MG63 (cell line): ENCODE results near the gene CARD19. TPM values are rescaled to one million over a fixed set of nuclear protein-coding genes. Genes with fewer than 3 reads are reported as not detected.

Experiments used
- DNase-seq: peaks from one replicate; pipeline ENCODE4 v3.0.0-alpha.2; 2020
- H3K27me3 ChIP-seq: fragments of 250-450 bp; sonication (Bioruptor Pico); 2 replicates; pipeline ENCODE4 v1.5.1; 2020; ENCODE audit warnings: mild to moderate bottlenecking, moderate library complexity
- H3K36me3 ChIP-seq: fragments of 250-450 bp; sonication (Bioruptor Pico); 2 replicates; pipeline ENCODE4 v1.5.1; 2020; ENCODE audit warnings: mild to moderate bottlenecking, moderate library complexity
- H3K4me3 ChIP-seq: fragments of 250-450 bp; sonication (Bioruptor Pico); 2 replicates; pipeline ENCODE4 v1.5.1; 2020; ENCODE audit warnings: mild to moderate bottlenecking, moderate library complexity
- H3K9me3 ChIP-seq: fragments of 250-450 bp; sonication (Bioruptor Pico); 2 replicates; pipeline ENCODE4 v1.5.1; 2020; ENCODE audit warnings: mild to moderate bottlenecking, moderate library complexity
- total RNA-seq: library from RNA; depleted of rRNA; stranded (reverse); fragments of >200 nt; shearing (Covaris generic); gene quantifications from 2 replicates; pipeline ENCODE4 v1.2.3, GENCODE V29; 2014; ENCODE audit warnings: low replicate concordance; rRNA removed

CARD19 gene
- total RNA-seq, 1 experiment from 2014 or later, result 103 TPM

DNA sequence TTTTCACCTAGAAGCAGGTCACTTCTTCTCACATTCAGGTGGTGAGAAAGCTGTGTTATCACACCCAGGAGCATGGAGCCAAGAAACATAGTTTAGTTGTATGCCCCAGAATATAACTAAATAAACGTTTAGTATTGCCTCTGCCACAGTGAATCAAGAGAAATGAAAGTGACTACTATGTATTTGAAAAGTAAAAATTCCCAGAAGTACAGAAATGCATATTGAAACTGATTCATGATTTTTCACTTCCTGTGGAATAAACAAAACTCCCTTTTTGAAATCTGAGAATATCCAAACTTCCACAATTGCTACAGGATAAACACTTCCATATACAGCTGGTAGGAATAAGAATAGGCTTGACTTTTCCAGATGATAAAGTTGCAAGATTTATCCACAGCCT lies 53.3 kb downstream of the CARD19 start:
- DNase-seq, result no peak
- H3K9me3 ChIP-seq, result peaks cover 3% of the 10 kb centered on the region
- no peaks in the 10 kb centered on the region for H3K36me3 ChIP-seq
- H3K4me3 ChIP-seq, result no peak overlapping the region
- no peaks in the 10 kb centered on the region for H3K27me3 ChIP-seq

DNA sequence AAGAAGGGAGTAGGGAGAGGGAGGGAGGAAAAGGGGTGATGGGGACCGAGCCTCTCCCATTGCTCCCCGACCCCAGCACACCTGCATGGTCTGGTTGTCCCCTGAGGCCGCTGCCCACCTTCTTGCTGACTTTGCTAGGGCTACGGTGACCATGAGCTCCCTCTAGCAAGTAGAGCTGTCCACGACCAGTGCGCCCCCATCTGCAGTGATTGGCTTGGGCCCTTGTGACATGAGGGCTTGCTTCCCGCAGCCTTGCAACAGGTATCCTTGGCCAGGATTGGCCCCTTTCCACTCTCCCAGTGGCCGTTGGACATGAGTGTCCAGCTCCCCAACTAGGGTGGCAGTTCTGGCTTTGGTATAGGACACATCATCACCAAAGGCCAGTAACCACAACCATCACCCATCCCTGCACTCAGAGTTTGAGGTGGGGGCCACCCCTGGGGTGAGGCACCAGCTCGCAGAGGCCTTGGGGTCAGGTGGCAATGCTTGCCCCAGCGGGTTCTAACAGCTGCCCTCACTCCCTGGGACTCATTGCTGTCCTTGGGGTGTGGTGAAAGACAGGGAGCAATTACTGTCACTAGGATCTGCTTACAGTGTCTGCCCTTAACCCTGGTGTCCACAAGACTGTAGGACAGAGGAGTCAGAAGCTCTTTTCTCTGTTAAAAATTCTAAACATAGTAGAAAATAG lies 55.2 kb downstream of the CARD19 start:
- Histone ChIP-seq H3K27me3 (no peaks in the 10 kb centered on the region), H3K36me3 (no peaks in the 10 kb centered on the region), H3K9me3 (peaks cover 3% of the 10 kb centered on the region), H3K4me3 (no peak overlapping the region)
- DNase-seq, result no peak

DNA sequence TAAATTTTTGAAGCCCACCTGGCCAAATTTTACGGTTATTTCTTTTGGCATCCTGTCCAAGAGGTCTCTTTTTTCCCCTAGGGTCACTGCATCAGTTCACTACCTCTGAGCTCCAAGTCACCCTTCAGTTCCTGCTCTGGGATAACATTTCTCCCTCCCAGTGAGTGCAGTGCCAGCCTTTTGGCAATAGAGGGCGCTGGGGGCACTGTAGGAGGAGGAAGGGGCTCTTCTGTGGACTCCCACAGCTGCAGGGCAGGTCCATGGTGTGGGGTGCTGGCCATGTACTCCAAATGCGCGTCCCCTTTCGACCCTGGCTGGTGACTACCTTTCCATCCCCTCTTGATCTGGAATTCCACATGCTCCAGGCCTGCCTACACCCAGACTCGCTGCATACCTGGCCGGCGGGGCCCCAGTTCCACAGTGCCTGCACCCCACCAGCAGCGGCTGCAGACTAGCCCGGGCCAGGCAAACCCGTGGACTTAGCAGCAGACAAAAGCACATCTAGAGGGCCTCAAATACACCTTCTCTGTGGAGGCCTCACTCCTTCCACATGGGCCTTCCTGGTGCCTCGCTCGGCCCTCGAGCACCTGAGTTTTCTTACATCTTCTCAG lies 58.4 kb downstream of the CARD19 start:
- H3K9me3 ChIP-seq, result no peaks in the 10 kb centered on the region
- no peak overlapping the region for H3K4me3 ChIP-seq
- peak; percentile 22 for DNase-seq

DNA sequence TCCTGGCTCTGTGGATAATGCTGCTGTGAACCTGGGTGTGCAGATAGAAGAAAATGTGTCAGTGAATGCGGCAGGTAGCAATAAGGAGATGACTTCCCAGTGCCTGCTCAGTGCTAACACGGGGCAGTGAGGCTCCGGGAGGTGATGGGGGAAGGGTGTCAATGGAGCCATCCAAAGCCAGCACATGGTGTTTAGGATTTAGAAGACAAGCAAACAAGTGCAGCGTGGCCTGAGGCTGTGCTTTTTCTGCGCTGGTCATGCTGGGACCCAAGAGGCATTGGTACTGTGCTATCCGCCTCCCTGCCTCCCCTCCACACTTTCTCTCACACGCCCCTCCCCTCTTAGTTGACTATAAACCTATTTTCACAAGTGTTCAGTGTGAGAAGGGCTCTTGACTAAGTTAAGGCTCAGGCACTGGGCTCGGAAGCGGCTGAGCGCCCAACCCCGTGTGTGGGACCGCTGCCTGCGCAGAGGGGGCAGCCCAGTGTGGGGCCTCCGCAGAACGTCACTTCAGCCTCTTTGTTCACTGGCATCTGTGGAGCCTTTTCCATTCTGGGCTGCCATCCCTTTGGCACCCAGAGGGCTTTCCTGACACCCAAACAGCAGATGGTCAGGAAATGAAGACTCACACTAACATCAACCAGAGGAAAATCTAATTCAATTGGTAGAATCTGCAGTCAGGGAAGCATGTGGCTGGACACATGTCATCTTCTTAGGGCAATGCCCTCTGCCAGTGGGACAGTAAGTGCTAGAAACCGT lies 59.9 kb downstream of the CARD19 start:
- H3K4me3 ChIP-seq, result no peak overlapping the region
- no peak for DNase-seq
- H3K9me3 ChIP-seq, result no peaks in the 10 kb centered on the region
- H3K27me3 ChIP-seq, result no peaks in the 10 kb centered on the region
- no peaks in the 10 kb centered on the region for H3K36me3 ChIP-seq

More for the DNA sequence above, 58.4 kb downstream of the CARD19 start:
- Histone ChIP-seq H3K36me3 (no peaks in the 10 kb centered on the region), H3K27me3 (no peaks in the 10 kb centered on the region)

DNA sequence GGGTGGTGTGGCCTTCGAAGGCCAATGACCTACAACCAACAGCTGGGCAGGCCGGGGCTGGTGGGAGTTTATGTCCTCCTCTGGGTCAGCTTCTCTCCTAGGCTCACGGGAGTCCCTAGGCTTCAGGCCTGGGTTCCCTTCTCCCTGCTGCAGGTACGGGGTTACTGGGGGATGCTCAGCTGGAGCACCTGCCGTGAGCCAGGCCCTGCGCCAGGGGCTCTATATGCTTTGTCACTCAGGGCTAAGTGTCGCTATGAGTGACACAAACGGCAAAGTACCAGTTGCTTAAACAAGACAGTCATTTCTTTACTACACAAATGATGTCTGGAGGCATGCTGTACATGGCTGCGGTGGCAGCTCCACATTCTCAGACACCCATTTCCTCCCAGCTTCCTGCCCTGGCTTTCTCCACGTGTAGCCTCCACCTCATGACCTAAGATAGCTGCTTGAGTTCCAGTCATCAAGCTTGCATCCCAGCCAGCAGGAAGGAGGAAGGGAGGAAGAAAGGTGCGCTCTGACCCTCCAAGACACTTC lies 60.5 kb downstream of the CARD19 start:
- Histone ChIP-seq H3K9me3 (no peaks in the 10 kb centered on the region), H3K36me3 (no peaks in the 10 kb centered on the region), H3K4me3 (no peak overlapping the region), H3K27me3 (no peaks in the 10 kb centered on the region)
- DNase-seq, result no peak

DNA sequence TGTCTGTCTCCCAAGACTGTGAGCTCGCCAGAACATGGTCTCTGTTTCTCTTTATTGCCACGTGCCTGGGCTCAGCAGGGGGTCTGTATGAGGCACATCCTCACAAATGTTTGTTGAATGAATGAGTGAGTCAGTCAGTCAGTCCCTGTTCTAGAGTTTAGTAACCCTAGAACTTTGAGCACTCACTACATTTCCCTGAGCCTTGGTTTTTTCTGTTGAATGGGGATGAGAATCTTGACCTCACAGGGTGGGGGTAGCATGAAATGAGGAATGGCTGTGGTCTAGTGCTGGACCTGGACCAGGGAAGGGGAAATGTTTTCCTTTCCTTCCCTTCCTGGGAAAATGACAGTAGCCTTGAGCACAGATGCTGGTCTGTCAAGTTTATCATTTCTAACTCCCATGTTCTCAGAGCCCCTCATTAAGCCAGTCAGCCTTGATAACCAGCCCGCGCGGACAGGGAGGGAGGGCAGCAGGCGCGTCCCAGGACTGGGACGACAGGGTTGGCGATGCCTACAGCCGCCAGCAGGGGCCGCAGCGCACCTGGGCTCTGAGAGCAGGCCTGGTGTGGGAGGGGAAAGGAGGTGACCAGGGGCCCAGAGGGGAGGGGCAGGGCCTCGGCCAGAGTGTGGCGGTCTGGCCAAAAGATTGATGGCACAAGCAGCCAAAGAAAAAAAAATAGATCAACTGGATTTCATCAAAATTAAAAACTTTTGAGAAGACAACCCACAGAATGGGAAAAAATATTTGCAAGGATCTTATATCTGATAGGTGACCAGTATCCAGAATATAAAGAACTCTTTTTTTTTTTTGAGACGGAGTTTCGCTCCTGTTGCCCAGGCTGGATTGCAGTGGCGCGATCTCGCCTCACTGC lies 63.8 kb downstream of the CARD19 start:
- Histone ChIP-seq H3K27me3 (no peaks in the 10 kb centered on the region), H3K36me3 (no peaks in the 10 kb centered on the region), H3K9me3 (no peaks in the 10 kb centered on the region), H3K4me3 (no peak overlapping the region)
- DNase-seq, result peak; percentile 85

DNA sequence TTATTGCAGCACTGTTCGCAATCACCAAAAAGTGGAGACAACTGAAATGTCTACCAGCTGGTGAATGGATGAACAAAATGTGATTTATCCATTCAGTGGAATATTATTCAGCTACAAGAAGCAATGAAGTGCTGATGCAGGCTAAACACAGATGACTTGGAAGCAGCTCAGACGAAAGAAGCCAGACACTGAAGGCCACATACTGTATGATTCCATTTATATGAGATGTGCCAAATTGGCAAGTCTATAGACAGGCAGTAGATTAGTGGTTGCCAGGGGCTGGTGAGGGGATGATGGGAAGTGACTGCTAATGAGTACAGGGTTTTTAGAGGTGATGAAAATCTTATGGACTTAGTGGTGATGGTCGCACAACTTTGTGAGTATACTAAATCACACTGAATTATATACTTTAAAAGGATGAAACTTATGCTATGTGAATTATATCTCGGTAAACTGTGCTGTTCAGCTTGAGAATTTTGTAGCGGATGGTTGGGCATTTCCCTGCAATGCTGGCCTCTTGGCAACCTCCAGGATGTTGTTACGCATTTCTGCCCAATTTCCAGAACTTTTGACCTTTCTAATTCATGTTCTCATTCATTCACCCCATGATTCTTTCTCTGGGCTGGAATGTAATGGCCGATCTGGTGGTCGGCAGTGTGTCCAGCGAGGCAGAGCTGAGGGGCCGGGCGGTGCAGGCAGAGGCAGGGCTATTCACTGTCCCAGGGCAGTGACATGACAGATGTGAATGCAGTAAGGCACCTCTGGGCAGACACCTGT lies 66.0 kb downstream of the CARD19 start:
- H3K27me3 ChIP-seq, result no peaks in the 10 kb centered on the region
- H3K36me3 ChIP-seq, result no peaks in the 10 kb centered on the region
- peak; percentile 54 for DNase-seq
- no peak overlapping the region for H3K4me3 ChIP-seq
- no peaks in the 10 kb centered on the region for H3K9me3 ChIP-seq

Other genes with a start within 250 kb of the CARD19 start
- gene ZNF484, start 218.2 kb upstream of the CARD19 start, total RNA-seq, result 5.1 and 6.5 TPM in 2 replicates
- gene FGD3, start 148.7 kb upstream of the CARD19 start, total RNA-seq, result not detected in 2 replicates
- 0.40 TPM in 1 of 2 replicates, not detected in the other for gene SUSD3, start 37.5 kb upstream of the CARD19 start, total RNA-seq
- gene NINJ1, start 38.0 kb downstream of the CARD19 start, total RNA-seq, result 22.5 and 71.0 TPM in 2 replicates
- 0.17 and 1.1 TPM in 2 replicates for gene WNK2, start 87.9 kb downstream of the CARD19 start, total RNA-seq